GM12892 (cell line): ENCODE results near the gene SLC17A9.

ENCODE experiments used
- POLR2A ChIP-seq: IDR thresholded peaks from 2 replicates; pipeline ENCODE4 v1.6.1; 2011; ENCODE audit warnings: low read depth, low read length, control low read depth
- TAF1 ChIP-seq: IDR thresholded peaks from 2 replicates; pipeline ENCODE4 v1.6.1; 2011; ENCODE audit warnings: low read depth, mild to moderate bottlenecking, control low read depth, low read length, borderline replicate concordance

GRCh38 chr20:63007646-63008488 lies 55.4 kb downstream of the SLC17A9 start:
- TF ChIP-seq POLR2A (no peak), TAF1 (no peak)
